GM23248 (cell line): ENCODE results near the gene SLC25A18. TPM values are rescaled to one million over a fixed set of nuclear protein-coding genes. Genes with fewer than 3 reads are reported as not detected.
"Not testable (repeated sequence)": the region's sequence is repeated elsewhere in the genome, so short reads cannot be mapped to it uniquely, and the experiment has no call there.

Source experiments
- DNase-seq: peaks from one replicate; pipeline ENCODE4 v3.0.0-alpha.2; 2015
- H2AFZ ChIP-seq: fragments of 200-600 bp; sonication (generic); 2 replicates; pipeline ENCODE4 v1.6.1; 2016; ENCODE audit warnings: antibody characterized with exemption
- H3F3A ChIP-seq: fragments of 200-600 bp; sonication (generic); 2 replicates; pipeline ENCODE4 v1.6.1; 2016; ENCODE audit warnings: mild to moderate bottlenecking, antibody characterized with exemption, mixed run types; ENCODE audit not compliant: insufficient read depth
- H3K27ac ChIP-seq: fragments of 200-600 bp; sonication (generic); 2 replicates; pipeline ENCODE4 v1.5.1; 2016; ENCODE audit warnings: mild to moderate bottlenecking
- H3K27me3 ChIP-seq: fragments of 200-600 bp; sonication (generic); replicated peaks from 2 replicates; pipeline ENCODE4 v1.6.1; 2016; ENCODE audit warnings: mild to moderate bottlenecking; ENCODE audit not compliant: insufficient read depth
- H3K36me3 ChIP-seq: fragments of 200-600 bp; sonication (generic); 2 replicates; pipeline ENCODE4 v1.6.1; 2016; ENCODE audit warnings: low read depth, mild to moderate bottlenecking
- H3K4me1 ChIP-seq: fragments of 200-600 bp; sonication (generic); 2 replicates; pipeline ENCODE4 v1.6.1; 2016; ENCODE audit warnings: mild to moderate bottlenecking; ENCODE audit not compliant: insufficient read depth
- H3K4me2 ChIP-seq: fragments of 200-600 bp; sonication (generic); one replicate; pipeline ENCODE4 v1.6.1; 2016; ENCODE audit warnings: mild to moderate bottlenecking; ENCODE audit not compliant: unreplicated experiment
- H3K4me3 ChIP-seq: fragments of 200-600 bp; sonication (generic); 2 replicates; pipeline ENCODE4 v1.5.1; 2016; ENCODE audit warnings: mild to moderate bottlenecking
- H3K79me2 ChIP-seq: fragments of 200-600 bp; sonication (generic); 2 replicates; pipeline ENCODE4 v1.6.1; 2016; ENCODE audit warnings: mild to moderate bottlenecking; ENCODE audit not compliant: insufficient read depth
- H3K9ac ChIP-seq: fragments of 200-600 bp; sonication (generic); 2 replicates; pipeline ENCODE4 v1.6.1; 2016; ENCODE audit warnings: mild to moderate bottlenecking
- H3K9me2 ChIP-seq: fragments of 200-600 bp; sonication (generic); 2 replicates; pipeline ENCODE4 v1.6.1; 2016; ENCODE audit warnings: mixed run types, mild to moderate bottlenecking, moderate library complexity; ENCODE audit not compliant: insufficient read depth
- H3K9me3 ChIP-seq: fragments of 200-600 bp; sonication (generic); one replicate; pipeline ENCODE4 v1.6.1; 2017; ENCODE audit warnings: low read depth
- H4K20me1 ChIP-seq: fragments of 200-600 bp; sonication (generic); 2 replicates; pipeline ENCODE4 v1.6.0; 2016; ENCODE audit not compliant: insufficient read depth
- EZH2 ChIP-seq: fragments of 200-600 bp; sonication (generic); IDR thresholded peaks from 2 replicates; pipeline ENCODE4 v1.6.1; 2018; ENCODE audit warnings: antibody characterized with exemption, mild to moderate bottlenecking; ENCODE audit not compliant: insufficient read depth, poor library complexity, severe bottlenecking
- EZH2phosphoT487 ChIP-seq: fragments of 200-600 bp; sonication (generic); IDR thresholded peaks from 2 replicates; pipeline ENCODE4 v1.6.1; 2018; ENCODE audit warnings: antibody characterized with exemption, moderate library complexity, mild to moderate bottlenecking, low read depth; ENCODE audit not compliant: insufficient read depth
- WGBS, 2 experiments: methylation state at CpG; one replicate each; pipeline ENCODE4 v1.1.6; 2015 to 2017; ENCODE audit warnings: low lambda C conversion rate in 2 of 2, low coverage in 1 of 2; ENCODE audit errors: missing lambda C conversion rate in 2 of 2; 5-methylcytosine and 5-hydroxymethylcytosine counted together
- in situ Hi-C: fragments of 300-500 bp; cut with MboI; formaldehyde crosslinking; loops from 2 replicates; pipeline ENCODE4 v1.15.0; 2020
- polyA plus RNA-seq: library from polyadenylated mRNA; unstranded; fragments of >200 nt; fragmentation: Nextera tagmentation; extraction: Ambion mirVana; gene quantifications from 2 replicates; pipeline ENCODE4 v1.2.1, GENCODE V29; 2016
- total RNA-seq: library from RNA; depleted of rRNA; stranded (reverse); fragments of >200 nt; shearing (Covaris generic); gene quantifications from 2 replicates; pipeline ENCODE4 v1.2.3, GENCODE V29; 2014; rRNA removed

SLC25A18 gene, protein sequence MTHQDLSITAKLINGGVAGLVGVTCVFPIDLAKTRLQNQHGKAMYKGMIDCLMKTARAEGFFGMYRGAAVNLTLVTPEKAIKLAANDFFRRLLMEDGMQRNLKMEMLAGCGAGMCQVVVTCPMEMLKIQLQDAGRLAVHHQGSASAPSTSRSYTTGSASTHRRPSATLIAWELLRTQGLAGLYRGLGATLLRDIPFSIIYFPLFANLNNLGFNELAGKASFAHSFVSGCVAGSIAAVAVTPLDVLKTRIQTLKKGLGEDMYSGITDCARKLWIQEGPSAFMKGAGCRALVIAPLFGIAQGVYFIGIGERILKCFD
- total RNA-seq (not detected in 2 replicates), polyA plus RNA-seq (0.08 TPM in 1 of 2 replicates, not detected in the other)

- DNase-seq = no peak
- Histone ChIP-seq H3K9me2 (no peaks in the 10 kb centered on the region), H3K27me3 (no peaks in the 10 kb centered on the region), H3K36me3 (no peaks in the 10 kb centered on the region), H4K20me1 (no peaks in the 10 kb centered on the region), H3K27ac (no peak within 1 kb of the TSS), H3K9ac (no peak within 1 kb of the TSS), H3K4me3 (no peak within 1 kb of the TSS), H3K4me1 (no peaks in the 10 kb centered on the region), H3K4me2 (no peak within 1 kb of the TSS), H3F3A (no peaks in the 10 kb centered on the region), H2AFZ (peak within 1 kb of the TSS; percentile 37; the same call in 1 of the 2 replicates), H3K79me2 (no peaks in the 10 kb centered on the region), H3K9me3 (no peaks in the 10 kb centered on the region)
- TF ChIP-seq EZH2 = no peak
- TF ChIP-seq EZH2phosphoT487 = no peak
- in situ Hi-C loops = no loop called here
- 68 to 71% methylated on average over 17 of the region's 17 CpGs for WGBS, 2 experiments
Measured at GRCh38 chr22:17562906-17563870, at the start of gene SLC25A18. Gene SLC25A18 (plus strand): TSS chr22:17563498. CDS start chr22:17579945, 16,447 bp downstream.

DNA sequence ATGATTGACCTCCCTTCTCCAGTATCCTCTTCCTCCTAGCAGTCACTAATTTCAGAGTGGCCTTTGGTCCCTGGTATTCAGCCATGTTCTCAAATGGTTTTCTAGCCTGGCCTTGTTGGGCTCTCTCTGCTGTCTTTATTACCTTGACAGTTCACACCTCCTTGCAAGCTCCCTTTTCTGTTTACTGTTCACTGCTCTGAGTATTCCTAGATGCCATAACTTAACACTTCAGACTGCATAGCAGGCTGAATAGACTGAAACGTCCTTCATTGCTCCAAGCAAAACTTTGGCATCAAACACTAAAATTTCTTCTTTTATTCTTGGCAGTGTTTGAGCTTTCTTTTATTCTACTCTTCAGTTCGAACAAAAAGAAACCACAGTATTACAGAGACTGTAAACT lies 49.7 kb upstream of the SLC25A18 start:
- H3K36me3 ChIP-seq = no peaks in the 10 kb centered on the region

DNA sequence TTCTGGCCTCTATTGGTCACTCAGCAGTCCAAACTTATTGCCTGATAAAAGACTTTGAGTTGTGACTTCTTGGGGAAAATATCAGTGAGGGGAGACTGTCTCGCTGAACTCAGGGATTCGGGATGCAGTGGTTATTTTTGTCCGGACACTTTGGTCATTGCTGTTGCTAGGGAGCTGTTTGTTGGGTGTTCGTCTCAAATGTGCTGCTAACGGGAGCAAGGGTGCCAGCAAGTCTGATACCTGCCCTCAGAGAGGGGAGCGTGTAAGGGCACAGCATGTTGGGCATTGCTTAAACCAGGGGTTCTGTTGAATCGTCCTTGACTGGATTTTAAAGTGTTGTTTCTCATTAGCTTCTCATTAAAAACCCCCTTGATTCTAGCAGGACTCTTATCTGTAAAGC lies 49.2 kb upstream of the SLC25A18 start:
- Histone ChIP-seq H3F3A (no peaks in the 10 kb centered on the region), H3K4me2 (no peak overlapping the region), H4K20me1 (no peaks in the 10 kb centered on the region), H3K4me3 (no peak overlapping the region), H3K9me3 (no peaks in the 10 kb centered on the region), H3K9ac (no peak overlapping the region), H3K27ac (no peak overlapping the region), H3K36me3 (no peaks in the 10 kb centered on the region), H3K79me2 (no peaks in the 10 kb centered on the region), H2AFZ (no peak overlapping the region), H3K9me2 (no peaks in the 10 kb centered on the region), H3K27me3 (peaks cover 14% of the 10 kb centered on the region), H3K4me1 (no peaks in the 10 kb centered on the region)
- WGBS, 2 experiments = 48 to 50% methylated on average over 7 of the region's 7 CpGs
- no peak for DNase-seq
- in situ Hi-C loops = loop anchor here (25.0 kb wide), 1 partner anchor 752 kb away; no protein-coding TSS in a partner anchor
- TF ChIP-seq EZH2phosphoT487 = no peak
- TF ChIP-seq EZH2 = no peak

More for the DNA sequence above, 49.7 kb upstream of the SLC25A18 start:
- Histone ChIP-seq H3K4me3 (no peak overlapping the region), H3K9me3 (no peaks in the 10 kb centered on the region), H2AFZ (no peak overlapping the region), H3K27ac (no peak overlapping the region), H3K79me2 (no peaks in the 10 kb centered on the region), H3K9ac (no peak overlapping the region), H3K27me3 (peaks cover 14% of the 10 kb centered on the region), H3F3A (no peaks in the 10 kb centered on the region), H3K4me1 (no peaks in the 10 kb centered on the region), H3K4me2 (no peak overlapping the region), H3K9me2 (no peaks in the 10 kb centered on the region), H4K20me1 (no peaks in the 10 kb centered on the region)
- in situ Hi-C loops = loop anchor here (25.0 kb wide), 1 partner anchor 751 kb away; no protein-coding TSS in a partner anchor
- TF ChIP-seq EZH2 (no peak), EZH2phosphoT487 (no peak)
- no peak for DNase-seq
- WGBS, 2 experiments = 4 to 7% methylated on average over 2 of the region's 2 CpGs

- no peak overlapping the region for H3K27ac ChIP-seq
- no peaks in the 10 kb centered on the region for H4K20me1 ChIP-seq
- no peaks in the 10 kb centered on the region for H3K4me1 ChIP-seq
- H3K9me3 ChIP-seq = no peaks in the 10 kb centered on the region
- TF ChIP-seq EZH2 (no peak), EZH2phosphoT487 (no peak)
- no peak overlapping the region for H3K4me2 ChIP-seq
- 21 to 26% methylated on average over 3 of the region's 3 CpGs for WGBS, 2 experiments
- no peak overlapping the region for H3K4me3 ChIP-seq
- no peaks in the 10 kb centered on the region for H3K36me3 ChIP-seq
- in situ Hi-C loops = loop anchor here (25.0 kb wide), 1 partner anchor 756 kb away; no protein-coding TSS in a partner anchor
- H3K27me3 ChIP-seq = no peaks in the 10 kb centered on the region; the same call in 1 of the 2 replicates
- H3K9ac ChIP-seq = no peak overlapping the region
- H3K79me2 ChIP-seq = no peaks in the 10 kb centered on the region
- H3K9me2 ChIP-seq = no peaks in the 10 kb centered on the region
- H3F3A ChIP-seq = no peaks in the 10 kb centered on the region
- no peak for DNase-seq
- no peak overlapping the region for H2AFZ ChIP-seq
Measured at GRCh38 chr22:17518406-17518805, 44.9 kb upstream of the SLC25A18 start.

DNA sequence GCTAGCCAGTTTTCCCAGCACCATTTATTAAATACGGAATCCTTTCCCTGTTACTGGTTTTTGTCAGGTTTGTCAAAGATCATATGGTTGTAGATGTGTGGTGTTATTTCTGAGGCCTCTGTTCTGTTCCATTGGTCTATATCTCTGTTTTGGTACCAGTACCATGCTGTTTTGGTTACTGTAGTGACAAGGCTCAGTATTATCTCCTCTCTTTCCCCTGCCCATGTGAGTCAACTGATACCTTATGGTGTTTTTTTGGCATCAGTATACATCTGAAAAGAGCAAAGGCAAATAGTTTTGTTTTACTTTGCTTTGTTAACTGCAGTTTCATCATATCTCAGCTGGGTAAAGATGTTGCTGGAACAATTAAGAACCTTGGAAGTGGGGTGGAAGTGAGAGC lies 41.3 kb upstream of the SLC25A18 start:
- not testable (repeated sequence) for DNase-seq, H3K27ac ChIP-seq, H3F3A ChIP-seq, H3K4me2 ChIP-seq, H3K4me3 ChIP-seq, H3K36me3 ChIP-seq, H3K79me2 ChIP-seq, H3K9me3 ChIP-seq, H3K27me3 ChIP-seq, H2AFZ ChIP-seq, H4K20me1 ChIP-seq, H3K4me1 ChIP-seq, H3K9ac ChIP-seq, H3K9me2 ChIP-seq
- in situ Hi-C loops = loop anchor here (25.0 kb wide), 1 partner anchor 760 kb away; no protein-coding TSS in a partner anchor
- WGBS, 2 experiments = 23 to 29% methylated on average over 1 of the region's 1 CpG
